Measurements from ENCODE around the gene WWOX.

WWOX gene

DNA sequence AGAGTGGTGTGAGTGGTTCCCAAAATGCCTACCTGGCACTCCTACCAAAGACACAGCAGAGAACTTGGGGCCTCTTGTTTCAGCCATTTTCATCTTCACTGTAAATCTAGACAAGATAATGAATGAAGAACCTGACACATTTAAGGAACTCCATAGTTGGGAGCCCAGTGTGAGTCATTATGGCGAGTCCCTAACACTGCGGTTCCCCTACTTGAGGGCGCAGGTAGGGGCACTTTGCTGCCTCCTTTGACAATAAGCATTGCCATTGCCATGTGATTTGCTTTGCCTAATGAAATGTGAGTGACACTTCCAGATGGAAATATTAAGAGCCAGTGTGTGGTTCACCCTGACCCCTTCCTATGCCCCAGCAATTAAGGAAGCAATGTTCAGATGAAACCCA lies 983.5 kb downstream of the WWOX start:
- TF ChIP-seq POLR2AphosphoS5 (IDR thresholded peaks at IDR 0.05; ENCODE audit: borderline replicate concordance, low read depth, low read length): no peak
- TF ChIP-seq EZH2 (IDR thresholded peaks at IDR 0.05): no peak
- no peak for TF ChIP-seq FOXP2 (optimal IDR thresholded peaks at IDR 0.05; ENCODE audit: control extremely low read depth, extremely low read length, insufficient read depth)
- Histone ChIP-seq H3K9me3 (ENCODE audit: low read depth, low read length) (no peaks in the 10 kb centered on the region), H3K36me3 (ENCODE audit: insufficient read depth, low read length) (no peaks in the 10 kb centered on the region), H3K27ac (no peak overlapping the region), H3K9ac (ENCODE audit: insufficient read length) (no peak overlapping the region), H3K4me3 (no peak overlapping the region)
- no peak for DNase-seq (ENCODE audit: low read depth, low spot score)

- no peaks in the 10 kb centered on the region for H3K36me3 ChIP-seq (ENCODE audit: insufficient read depth, low read length)
These were observed 984.2 kb downstream of the WWOX start for GRCh38 chr16:79083508-79084299.

GRCh38 chr16:79088971-79089370 lies 989.5 kb downstream of the WWOX start:
- no peak overlapping the region for H3K27ac ChIP-seq
- H3K4me3 ChIP-seq: no peak overlapping the region
- no peak for DNase-seq (ENCODE audit: low read depth, low spot score)
- no peak overlapping the region for H3K9ac ChIP-seq (ENCODE audit: insufficient read length)
- no peaks in the 10 kb centered on the region for H3K36me3 ChIP-seq (ENCODE audit: insufficient read depth, low read length)
- H3K9me3 ChIP-seq (ENCODE audit: low read depth, low read length): no peaks in the 10 kb centered on the region
- no peak for TF ChIP-seq POLR2AphosphoS5 (IDR thresholded peaks at IDR 0.05; ENCODE audit: borderline replicate concordance, low read depth, low read length)
- no peak for TF ChIP-seq EZH2 (IDR thresholded peaks at IDR 0.05)
- TF ChIP-seq FOXP2 (optimal IDR thresholded peaks at IDR 0.05; ENCODE audit: control extremely low read depth, extremely low read length, insufficient read depth): no peak

More at GRCh38 chr16:79083508-79084299, 984.2 kb downstream of the WWOX start:
- no peak for DNase-seq (ENCODE audit: low read depth, low spot score)
- Histone ChIP-seq H3K9me3 (ENCODE audit: low read depth, low read length) (no peaks in the 10 kb centered on the region), H3K27ac (no peak overlapping the region), H3K9ac (ENCODE audit: insufficient read length) (no peak overlapping the region), H3K4me3 (no peak overlapping the region)
- TF ChIP-seq FOXP2 (optimal IDR thresholded peaks at IDR 0.05; ENCODE audit: control extremely low read depth, extremely low read length, insufficient read depth) (no peak), POLR2AphosphoS5 (IDR thresholded peaks at IDR 0.05; ENCODE audit: borderline replicate concordance, low read depth, low read length) (no peak), EZH2 (IDR thresholded peaks at IDR 0.05) (no peak)

GRCh38 chr16:79089735-79090284 lies 990.4 kb downstream of the WWOX start:
- H3K36me3 ChIP-seq (ENCODE audit: insufficient read depth, low read length): no peaks in the 10 kb centered on the region
- no peak overlapping the region for H3K4me3 ChIP-seq
- TF ChIP-seq EZH2 (IDR thresholded peaks at IDR 0.05) (no peak), FOXP2 (optimal IDR thresholded peaks at IDR 0.05; ENCODE audit: control extremely low read depth, extremely low read length, insufficient read depth) (no peak), POLR2AphosphoS5 (IDR thresholded peaks at IDR 0.05; ENCODE audit: borderline replicate concordance, low read depth, low read length) (no peak)
- no peaks in the 10 kb centered on the region for H3K9me3 ChIP-seq (ENCODE audit: low read depth, low read length)
- no peak for DNase-seq (ENCODE audit: low read depth, low spot score)
- H3K27ac ChIP-seq: no peak overlapping the region
- H3K9ac ChIP-seq (ENCODE audit: insufficient read length): no peak overlapping the region

- Histone ChIP-seq H3K4me3 (no peak overlapping the region), H3K27ac (no peak overlapping the region), H3K36me3 (ENCODE audit: insufficient read depth, low read length) (no peaks in the 10 kb centered on the region), H3K9me3 (ENCODE audit: low read depth, low read length) (no peaks in the 10 kb centered on the region), H3K9ac (ENCODE audit: insufficient read length) (no peak overlapping the region)
- TF ChIP-seq FOXP2 (optimal IDR thresholded peaks at IDR 0.05; ENCODE audit: control extremely low read depth, extremely low read length, insufficient read depth): no peak
- TF ChIP-seq EZH2 (IDR thresholded peaks at IDR 0.05): no peak
- TF ChIP-seq POLR2AphosphoS5 (IDR thresholded peaks at IDR 0.05; ENCODE audit: borderline replicate concordance, low read depth, low read length): no peak
- no peak for DNase-seq (ENCODE audit: low read depth, low spot score)
These were observed 991.5 kb downstream of the WWOX start for GRCh38 chr16:79090966-79091365.

DNA sequence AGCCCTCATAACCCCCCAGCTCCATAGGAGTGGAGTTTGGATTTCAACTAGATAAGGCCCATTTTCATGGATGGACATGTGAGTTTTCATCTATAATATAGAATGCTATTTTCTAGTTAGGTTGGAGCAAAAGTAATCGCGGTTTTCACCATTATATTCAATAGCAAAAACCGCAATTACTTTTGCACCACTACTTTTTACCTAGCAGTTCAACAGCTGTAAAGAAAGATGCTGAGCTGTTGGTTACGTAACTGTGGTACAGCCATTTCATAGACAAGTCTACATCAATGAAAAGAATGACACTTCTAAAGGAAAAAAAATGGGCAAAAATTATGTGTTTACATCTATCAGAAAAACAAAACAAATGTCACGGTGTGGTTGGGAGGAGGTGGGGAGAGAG lies 993.4 kb downstream of the WWOX start:
- Histone ChIP-seq H3K4me3 (no peak overlapping the region), H3K9ac (ENCODE audit: insufficient read length) (no peak overlapping the region), H3K9me3 (ENCODE audit: low read depth, low read length) (no peaks in the 10 kb centered on the region), H3K36me3 (ENCODE audit: insufficient read depth, low read length) (no peaks in the 10 kb centered on the region), H3K27ac (no peak overlapping the region)
- DNase-seq (ENCODE audit: low read depth, low spot score): no peak
- no peak for TF ChIP-seq EZH2 (IDR thresholded peaks at IDR 0.05)
- no peak for TF ChIP-seq FOXP2 (optimal IDR thresholded peaks at IDR 0.05; ENCODE audit: control extremely low read depth, extremely low read length, insufficient read depth)
- TF ChIP-seq POLR2AphosphoS5 (IDR thresholded peaks at IDR 0.05; ENCODE audit: borderline replicate concordance, low read depth, low read length): no peak

- no peak overlapping the region for H3K4me3 ChIP-seq
- TF ChIP-seq POLR2AphosphoS5 (IDR thresholded peaks at IDR 0.05; ENCODE audit: borderline replicate concordance, low read depth, low read length) (no peak), EZH2 (IDR thresholded peaks at IDR 0.05) (no peak), FOXP2 (optimal IDR thresholded peaks at IDR 0.05; ENCODE audit: control extremely low read depth, extremely low read length, insufficient read depth) (no peak)
- H3K9ac ChIP-seq (ENCODE audit: insufficient read length): no peak overlapping the region
- H3K36me3 ChIP-seq (ENCODE audit: insufficient read depth, low read length): no peaks in the 10 kb centered on the region
- no peak for DNase-seq (ENCODE audit: low read depth, low spot score)
- H3K9me3 ChIP-seq (ENCODE audit: low read depth, low read length): no peaks in the 10 kb centered on the region
- no peak overlapping the region for H3K27ac ChIP-seq
These were observed 994.1 kb downstream of the WWOX start for GRCh38 chr16:79093554-79093967.

- Histone ChIP-seq H3K36me3 (ENCODE audit: insufficient read depth, low read length) (no peaks in the 10 kb centered on the region), H3K9me3 (ENCODE audit: low read depth, low read length) (no peaks in the 10 kb centered on the region), H3K9ac (ENCODE audit: insufficient read length) (no peak overlapping the region), H3K4me3 (no peak overlapping the region), H3K27ac (no peak overlapping the region)
- TF ChIP-seq FOXP2 (optimal IDR thresholded peaks at IDR 0.05; ENCODE audit: control extremely low read depth, extremely low read length, insufficient read depth) (no peak), EZH2 (IDR thresholded peaks at IDR 0.05) (no peak), POLR2AphosphoS5 (IDR thresholded peaks at IDR 0.05; ENCODE audit: borderline replicate concordance, low read depth, low read length) (no peak)
- no peak for DNase-seq (ENCODE audit: low read depth, low spot score)
These were observed 996.8 kb downstream of the WWOX start for GRCh38 chr16:79096246-79096645.

All from SK-N-MC (cell line).